HUES48 (cell line): ENCODE data around the gene ANOS1.

ENCODE experiments used
- H3K27ac ChIP-seq: one replicate; pipeline ENCODE4 v1.7.0; 2013; ENCODE audit warnings: low read depth, low read length, inconsistent platforms
- H3K27me3 ChIP-seq: 2 replicates; pipeline ENCODE4 v1.6.1; 2013; ENCODE audit warnings: mild to moderate bottlenecking, low read length; ENCODE audit not compliant: control insufficient read depth, insufficient read depth
- H3K36me3 ChIP-seq: 2 replicates; pipeline ENCODE4 v1.6.1; 2013; ENCODE audit warnings: low read length; ENCODE audit not compliant: control insufficient read depth, insufficient read depth
- H3K4me1 ChIP-seq: 2 replicates; pipeline ENCODE4 v1.6.1; 2013; ENCODE audit warnings: mild to moderate bottlenecking, low read length; ENCODE audit not compliant: control insufficient read depth, insufficient read depth
- H3K4me3 ChIP-seq: 2 replicates; pipeline ENCODE4 v1.5.1; 2013; ENCODE audit warnings: mild to moderate bottlenecking, low read depth, low read length
- H3K9ac ChIP-seq: 2 replicates; pipeline ENCODE4 v1.6.1; 2013; ENCODE audit warnings: mild to moderate bottlenecking, low read depth, low read length, moderate library complexity
- H3K9me3 ChIP-seq: 2 replicates; pipeline ENCODE4 v1.6.1; 2013; ENCODE audit warnings: low read length; ENCODE audit not compliant: control insufficient read depth, insufficient read depth

Gene ANOS1

DNA sequence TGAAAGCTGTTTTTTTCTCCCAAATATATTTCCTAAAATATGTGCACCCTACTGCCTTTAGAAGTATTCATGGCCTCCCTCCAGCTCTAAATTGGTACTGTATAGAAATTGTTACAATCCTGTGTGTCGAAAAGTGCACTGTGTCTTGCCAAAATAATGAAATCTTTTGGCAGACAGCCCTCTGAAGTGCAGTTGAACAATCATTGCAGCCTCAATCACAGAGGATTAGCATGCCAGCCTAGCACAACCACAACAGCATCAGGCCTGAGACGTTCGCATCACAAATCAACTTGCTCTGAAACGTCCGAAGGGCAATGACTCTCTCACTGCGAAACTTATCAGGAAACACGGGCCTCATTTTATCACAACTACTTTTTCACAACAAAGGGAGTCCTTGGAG, 99.0 kb downstream of the ANOS1 start:
- Histone ChIP-seq H3K4me1 (peaks cover 45% of the 10 kb centered on the region), H3K36me3 (no peaks in the 10 kb centered on the region), H3K27me3 (no peaks in the 10 kb centered on the region), H3K9me3 (no peaks in the 10 kb centered on the region), H3K9ac (no peak overlapping the region; the same call in 1 of the 2 replicates), H3K27ac (peak overlapping the region; percentile 3), H3K4me3 (no peak overlapping the region)

GRCh38 chrX:8629871-8630270, 102.1 kb downstream of the ANOS1 start:
- Histone ChIP-seq H3K4me3 (no peak overlapping the region), H3K9ac (no peak overlapping the region), H3K36me3 (no peaks in the 10 kb centered on the region; the same call in 1 of the 2 replicates), H3K27me3 (no peaks in the 10 kb centered on the region), H3K4me1 (peaks cover 21% of the 10 kb centered on the region), H3K9me3 (no peaks in the 10 kb centered on the region), H3K27ac (no peak overlapping the region)

DNA sequence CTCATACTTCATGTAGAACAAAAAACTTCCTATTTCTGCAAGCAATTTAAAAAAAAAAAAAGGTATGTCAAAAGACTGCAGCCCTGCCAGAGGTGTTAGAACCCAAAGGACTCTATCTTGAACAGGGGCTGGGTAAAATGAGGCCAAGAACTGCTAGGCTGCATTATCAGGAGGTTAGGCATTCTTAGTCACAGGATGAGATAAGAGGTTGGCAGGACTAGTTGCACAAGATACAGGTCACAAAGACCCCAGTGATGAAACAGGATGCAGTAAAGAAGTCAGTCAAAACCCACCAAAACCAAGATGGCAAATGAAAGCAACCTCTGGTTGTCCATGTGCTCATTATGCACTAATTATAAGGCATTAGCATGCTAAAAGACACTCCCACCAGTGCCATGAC, 104.1 kb downstream of the ANOS1 start:
- no peak overlapping the region for H3K27ac ChIP-seq
- H3K36me3 ChIP-seq: peaks cover 10% of the 10 kb centered on the region
- H3K4me3 ChIP-seq: no peak overlapping the region
- H3K9me3 ChIP-seq: no peaks in the 10 kb centered on the region
- H3K27me3 ChIP-seq: no peaks in the 10 kb centered on the region
- no peak overlapping the region for H3K9ac ChIP-seq
- peaks cover under 1% of the 10 kb centered on the region for H3K4me1 ChIP-seq

GRCh38 chrX:8607326-8607725, 124.6 kb downstream of the ANOS1 start:
- no peak overlapping the region for H3K9ac ChIP-seq
- H3K9me3 ChIP-seq: 0 out of 2 replicates have a peak, but pooled peaks cover 8% of the 10 kb centered on the region
- H3K36me3 ChIP-seq: 0 out of 2 replicates have a peak, but pooled peaks cover 6% of the 10 kb centered on the region
- no peaks in the 10 kb centered on the region for H3K27me3 ChIP-seq
- H3K4me3 ChIP-seq: no peak overlapping the region
- no peaks in the 10 kb centered on the region for H3K4me1 ChIP-seq
- no peak overlapping the region for H3K27ac ChIP-seq

- no peaks in the 10 kb centered on the region for H3K9me3 ChIP-seq
- H3K36me3 ChIP-seq: peaks cover under 1% of the 10 kb centered on the region; the same call in 1 of the 2 replicates
- H3K9ac ChIP-seq: no peak overlapping the region
- no peak overlapping the region for H3K27ac ChIP-seq
- H3K27me3 ChIP-seq: no peaks in the 10 kb centered on the region
- H3K4me1 ChIP-seq: no peaks in the 10 kb centered on the region
- H3K4me3 ChIP-seq: no peak overlapping the region
Observed at GRCh38 chrX:8604131-8604530, 127.8 kb downstream of the ANOS1 start.

- peaks cover 39% of the 10 kb centered on the region for H3K36me3 ChIP-seq
- no peak overlapping the region for H3K9ac ChIP-seq
- peaks cover 40% of the 10 kb centered on the region for H3K4me1 ChIP-seq
- no peaks in the 10 kb centered on the region for H3K9me3 ChIP-seq
- H3K27ac ChIP-seq: no peak overlapping the region
- no peaks in the 10 kb centered on the region for H3K27me3 ChIP-seq
- no peak overlapping the region for H3K4me3 ChIP-seq
Observed at GRCh38 chrX:8591501-8591900, 140.4 kb downstream of the ANOS1 start.

GRCh38 chrX:8586953-8587352, 145.0 kb downstream of the ANOS1 start:
- no peak overlapping the region for H3K9ac ChIP-seq
- H3K4me1 ChIP-seq: peaks cover 27% of the 10 kb centered on the region
- H3K36me3 ChIP-seq: peaks cover 58% of the 10 kb centered on the region
- no peaks in the 10 kb centered on the region for H3K9me3 ChIP-seq
- no peak overlapping the region for H3K27ac ChIP-seq
- no peak overlapping the region for H3K4me3 ChIP-seq
- H3K27me3 ChIP-seq: no peaks in the 10 kb centered on the region

DNA sequence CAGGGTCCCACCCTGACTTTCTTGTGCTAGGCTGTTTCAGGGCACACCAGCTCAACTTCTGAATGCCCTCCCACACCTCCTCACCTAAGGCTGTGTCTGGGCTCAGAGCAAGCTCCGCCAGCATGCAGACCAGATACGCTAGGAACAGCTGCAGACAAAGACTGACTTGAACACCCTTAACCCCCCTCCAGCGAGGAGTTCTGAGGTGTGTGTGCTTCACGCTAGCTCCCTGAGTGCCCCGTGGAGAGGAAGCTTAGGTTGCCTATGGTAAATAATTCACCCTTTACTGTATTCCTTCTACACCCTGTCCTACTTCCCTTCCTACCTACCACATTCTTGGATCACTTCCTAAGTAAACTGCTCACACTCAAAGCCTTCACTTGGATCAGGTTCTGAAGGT, 152.3 kb downstream of the ANOS1 start:
- Histone ChIP-seq H3K27ac (no peak overlapping the region), H3K9ac (no peak overlapping the region), H3K9me3 (no peaks in the 10 kb centered on the region), H3K4me3 (no peak overlapping the region), H3K36me3 (peaks cover 62% of the 10 kb centered on the region), H3K27me3 (no peaks in the 10 kb centered on the region), H3K4me1 (peaks cover 6% of the 10 kb centered on the region; the same call in 1 of the 2 replicates)

GRCh38 chrX:8576821-8577220, 155.1 kb downstream of the ANOS1 start:
- Histone ChIP-seq H3K9ac (no peak overlapping the region), H3K27me3 (no peaks in the 10 kb centered on the region), H3K4me1 (peaks cover 6% of the 10 kb centered on the region; the same call in 1 of the 2 replicates), H3K27ac (no peak overlapping the region), H3K9me3 (no peaks in the 10 kb centered on the region), H3K36me3 (peaks cover 51% of the 10 kb centered on the region), H3K4me3 (no peak overlapping the region)

DNA sequence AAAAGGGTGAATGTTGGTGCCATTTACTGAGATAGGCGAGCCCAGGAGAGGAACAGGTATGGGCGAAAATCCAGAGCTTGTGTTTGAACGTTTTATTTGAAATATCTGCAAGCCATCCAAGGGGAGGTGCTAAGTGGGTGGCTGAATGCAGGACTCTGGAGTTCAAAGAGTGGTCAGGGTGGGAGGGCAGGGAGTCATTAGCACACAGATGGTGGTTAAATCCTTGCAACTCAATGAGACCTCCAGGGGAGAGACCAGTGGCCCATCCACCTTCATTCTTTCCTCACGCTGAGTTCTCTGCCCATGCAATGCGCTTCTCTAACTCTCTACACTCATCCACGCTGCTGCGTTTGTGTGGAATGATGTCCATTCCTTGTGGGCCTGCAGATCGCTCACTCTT, 166.2 kb downstream of the ANOS1 start:
- Histone ChIP-seq H3K27ac (no peak overlapping the region), H3K27me3 (no peaks in the 10 kb centered on the region), H3K9me3 (no peaks in the 10 kb centered on the region), H3K4me3 (peak overlapping the region; percentile 29; the same call in 1 of the 2 replicates), H3K9ac (no peak overlapping the region), H3K4me1 (peaks cover 16% of the 10 kb centered on the region), H3K36me3 (peaks cover 78% of the 10 kb centered on the region)

DNA sequence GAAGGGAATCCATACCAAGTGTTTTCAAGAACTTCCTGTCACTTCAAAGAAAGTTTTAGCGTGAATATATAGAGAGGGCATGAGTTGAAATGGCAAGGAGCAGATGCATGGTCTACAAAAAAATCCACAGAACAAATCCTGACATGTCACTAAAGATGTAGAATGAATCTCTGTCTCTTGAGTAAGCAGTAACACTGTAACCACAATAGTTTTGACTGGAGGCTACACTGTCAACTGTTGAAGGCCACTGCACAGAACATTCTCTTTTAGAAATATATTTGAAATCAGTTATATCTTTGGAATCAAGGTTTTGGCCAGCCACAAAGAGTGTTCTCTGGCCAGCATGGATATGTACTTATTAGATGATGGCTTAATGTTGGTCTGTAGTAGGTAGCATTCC, 183.5 kb downstream of the ANOS1 start:
- no peaks in the 10 kb centered on the region for H3K4me1 ChIP-seq
- no peak overlapping the region for H3K4me3 ChIP-seq
- no peak overlapping the region for H3K27ac ChIP-seq
- no peaks in the 10 kb centered on the region for H3K9me3 ChIP-seq
- no peaks in the 10 kb centered on the region for H3K27me3 ChIP-seq
- no peak overlapping the region for H3K9ac ChIP-seq
- peaks cover 72% of the 10 kb centered on the region for H3K36me3 ChIP-seq

DNA sequence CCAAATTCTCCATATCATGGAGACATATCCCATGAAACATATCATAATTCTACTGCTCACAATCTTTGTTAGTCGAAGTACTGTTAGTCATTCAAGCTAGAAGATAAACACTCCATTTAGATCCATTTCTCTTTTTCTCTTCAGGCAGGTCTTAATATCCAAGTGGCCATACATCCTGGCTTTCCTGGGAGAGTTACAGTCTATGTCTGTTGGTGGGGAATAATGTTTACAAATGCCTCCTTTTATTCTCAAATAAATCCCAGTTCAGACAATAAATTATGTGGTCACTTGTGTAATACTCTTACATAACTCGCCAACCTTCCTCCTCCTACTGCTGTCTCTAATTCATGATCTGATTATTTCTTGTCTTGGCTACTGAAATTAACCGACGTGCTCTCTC, 185.2 kb downstream of the ANOS1 start:
- Histone ChIP-seq H3K36me3 (peaks cover 56% of the 10 kb centered on the region), H3K27ac (no peak overlapping the region), H3K9ac (no peak overlapping the region), H3K4me1 (no peaks in the 10 kb centered on the region), H3K4me3 (no peak overlapping the region), H3K9me3 (no peaks in the 10 kb centered on the region), H3K27me3 (no peaks in the 10 kb centered on the region)
